Stimulated activated CD8-positive, alpha-beta memory T cell treated with anti-CD3 and anti-CD28 coated beads, Interleukin-4, amount 100 ng/mL, for 1 hour (primary cell): ENCODE results near the gene MRPL54.

Experiments
- DNase-seq, 2 donors: peaks; one replicate each; pipeline ENCODE4 v3.0.0-alpha.2; 2020; ENCODE audit warnings: low read depth in 2 of 2, low spot score in 1 of 2

The MRPL54 gene

DNA sequence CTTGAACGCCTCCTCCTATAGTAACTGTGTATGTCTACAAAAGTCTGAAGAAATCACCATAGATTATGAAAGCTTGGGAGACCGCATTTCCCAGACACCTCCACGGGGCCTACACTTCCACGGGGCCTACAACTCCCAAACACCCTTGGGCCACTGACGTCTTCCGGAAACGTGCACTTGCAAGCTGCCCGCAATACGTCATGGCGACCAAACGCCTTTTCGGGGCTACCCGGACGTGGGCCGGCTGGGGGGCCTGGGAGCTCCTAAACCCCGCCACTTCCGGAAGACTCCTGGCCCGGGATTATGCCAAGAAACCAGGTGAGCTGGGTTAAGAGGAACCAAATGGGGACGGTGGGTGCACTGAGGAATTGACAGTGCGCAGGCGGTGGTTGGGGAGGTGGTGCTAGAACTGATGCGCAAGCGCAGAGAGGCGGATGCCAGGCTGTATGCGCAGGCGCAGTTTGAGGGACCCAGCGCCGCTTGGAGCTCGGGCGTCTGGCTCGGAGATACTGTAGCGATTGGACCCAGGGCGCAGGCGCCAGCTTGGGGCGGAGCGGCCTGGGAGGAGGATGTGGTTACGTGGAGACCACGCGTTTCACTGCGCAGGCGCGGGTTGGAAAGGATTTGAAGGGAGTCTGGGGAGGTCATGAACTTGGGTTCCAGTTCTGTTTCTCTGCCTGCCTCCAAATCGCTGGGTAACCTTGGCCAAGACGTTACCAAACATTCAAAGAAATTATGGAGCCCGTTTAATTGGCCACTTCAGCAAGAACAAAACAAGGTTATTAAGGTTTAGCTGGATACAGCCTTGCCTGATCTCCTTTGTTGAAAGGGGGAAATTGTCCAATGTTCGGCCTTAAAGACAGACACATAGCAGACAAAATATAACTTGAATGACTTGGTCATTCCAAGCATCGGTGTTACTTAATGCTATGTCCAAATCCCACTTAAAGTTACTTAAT lies at the start of gene MRPL54:
MRPL54 (plus strand) TSS at position 182 of the 959 bp plus-strand sequence; CDS start at position 201, 19 bp downstream.
- DNase-seq: peak; percentile 96 to 99

GRCh38 chr19:3716147-3716668 lies 46.3 kb upstream of the MRPL54 start:
- DNase-seq: no peak

- no peak for DNase-seq
Observed at GRCh38 chr19:3719868-3720267, 42.6 kb upstream of the MRPL54 start.

DNA sequence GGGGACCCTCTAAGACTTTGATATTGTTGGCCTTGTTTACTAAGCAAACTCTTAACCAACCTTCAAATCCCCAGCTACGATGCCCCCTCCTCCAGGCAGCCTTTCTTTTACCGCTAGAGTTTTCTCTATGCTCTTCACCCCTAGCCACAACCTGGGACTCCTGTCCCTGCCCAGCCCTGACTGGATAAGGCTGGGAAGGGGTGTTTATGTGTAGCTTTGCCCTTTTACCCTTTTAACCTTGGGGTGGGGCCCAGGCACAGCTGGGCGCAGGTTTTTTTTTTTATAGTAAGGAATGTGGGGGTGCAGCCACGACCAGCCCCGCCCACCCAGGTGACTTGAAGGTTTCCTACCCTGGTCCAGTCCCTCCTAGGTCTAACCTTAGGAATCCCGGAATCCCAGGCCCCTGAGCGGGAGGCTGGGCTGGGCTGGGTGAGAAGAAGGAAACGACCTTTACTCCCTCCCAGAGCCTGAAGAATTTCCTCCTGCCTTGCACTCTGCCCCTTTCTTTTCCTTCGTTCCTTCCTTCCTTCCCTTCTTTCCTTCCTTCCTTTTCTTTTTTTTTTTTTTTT lies 42.0 kb upstream of the MRPL54 start:
- DNase-seq: no peak

DNA sequence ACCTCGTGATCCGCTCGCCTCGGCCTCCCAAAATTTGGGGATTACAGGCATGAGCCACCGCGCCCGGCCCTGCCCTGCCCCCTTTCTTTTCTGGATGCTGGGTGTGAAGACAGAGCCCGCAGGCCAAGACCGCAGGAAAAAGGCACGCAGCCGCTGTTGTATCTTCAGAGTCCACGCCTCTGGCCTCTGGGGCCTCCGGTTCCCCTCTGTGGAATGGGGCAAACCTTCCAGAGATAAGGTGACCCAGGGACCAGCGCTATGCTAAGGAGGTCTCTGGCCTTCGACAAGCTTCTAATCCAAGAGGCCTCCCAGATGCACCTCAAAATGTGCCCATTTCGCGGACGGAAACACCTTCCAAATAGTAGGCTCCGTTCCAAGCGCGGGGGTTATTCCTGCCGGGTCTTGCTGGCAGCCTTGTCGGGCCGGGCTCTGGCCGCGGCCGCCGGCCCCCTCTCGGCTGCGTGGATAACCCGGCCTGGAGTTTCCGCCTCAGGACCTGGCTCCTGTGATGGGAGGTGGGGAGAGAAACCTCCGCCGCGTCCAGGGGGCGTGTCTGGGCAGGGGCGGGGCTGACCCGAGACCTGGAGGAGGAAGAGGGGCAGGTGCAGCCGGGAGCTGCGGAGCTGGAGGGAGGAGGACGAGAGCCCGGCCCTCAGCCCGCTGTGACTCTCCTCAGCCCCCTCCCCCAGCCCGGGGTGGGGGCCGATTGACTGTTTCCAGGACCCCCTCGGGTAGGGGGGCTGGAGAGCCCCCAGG lies 41.2 kb upstream of the MRPL54 start:
- DNase-seq: peak; percentile 50 to 71

DNA sequence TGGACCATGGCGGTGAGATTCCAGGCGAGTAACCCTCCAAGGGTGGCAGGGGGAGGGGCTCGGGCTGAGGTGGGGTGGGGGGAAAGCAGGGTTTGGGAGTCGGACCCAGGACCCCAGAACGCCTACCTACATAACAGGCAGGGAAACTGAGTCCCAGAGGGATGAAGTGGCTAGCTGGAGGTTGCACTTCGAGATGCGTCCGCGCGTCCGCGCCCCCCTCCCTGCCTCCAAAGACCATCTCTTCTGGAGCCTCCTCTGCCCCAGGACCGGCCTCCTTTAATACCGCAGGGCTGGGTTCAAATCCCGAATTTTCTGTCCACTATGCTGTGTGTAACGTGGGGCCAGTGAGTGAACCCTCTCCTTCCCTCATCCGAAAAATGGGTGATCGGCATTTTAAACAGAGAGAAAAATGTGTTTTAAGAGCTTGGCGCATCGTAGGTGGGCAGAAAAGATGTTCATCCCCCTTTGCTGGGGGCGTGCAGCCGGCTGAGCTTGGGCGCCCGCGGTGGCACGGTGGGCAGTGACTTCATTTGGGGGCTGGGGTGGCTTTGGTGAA lies 40.5 kb upstream of the MRPL54 start:
- no peak for DNase-seq

GRCh38 chr19:3722443-3723109 lies 39.9 kb upstream of the MRPL54 start:
- DNase-seq: no peak

- DNase-seq: no peak
Observed at GRCh38 chr19:3723110-3723488, 39.4 kb upstream of the MRPL54 start.

DNA sequence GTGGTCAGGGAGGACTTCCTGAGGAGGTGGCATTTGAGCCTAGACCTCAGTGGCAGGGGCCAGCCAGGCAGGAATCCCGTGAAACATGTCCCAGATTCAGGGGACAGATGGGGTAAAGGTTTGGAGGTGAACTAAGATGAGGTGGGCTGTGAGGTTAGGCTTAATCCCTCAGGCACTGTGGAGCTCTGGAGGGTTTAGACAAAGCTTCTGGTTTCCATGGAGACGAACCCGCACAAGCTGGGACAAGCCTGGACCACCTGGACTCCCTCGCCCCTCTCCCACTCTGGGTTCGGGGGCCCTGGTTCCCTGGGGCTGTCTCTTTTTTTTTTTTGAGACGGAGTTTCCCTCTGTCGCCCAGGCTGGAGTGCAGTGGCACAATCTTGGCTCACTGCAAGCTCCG lies 38.6 kb upstream of the MRPL54 start:
- DNase-seq: no peak

- DNase-seq: no peak
Observed at GRCh38 chr19:3725121-3725520, 37.4 kb upstream of the MRPL54 start.

- no peak for DNase-seq
Observed at GRCh38 chr19:3725640-3726310, 36.7 kb upstream of the MRPL54 start.

GRCh38 chr19:3730457-3730958 lies 32.0 kb upstream of the MRPL54 start:
- DNase-seq: no peak

- DNase-seq: no peak
Observed at GRCh38 chr19:3732108-3732507, 30.4 kb upstream of the MRPL54 start.

DNA sequence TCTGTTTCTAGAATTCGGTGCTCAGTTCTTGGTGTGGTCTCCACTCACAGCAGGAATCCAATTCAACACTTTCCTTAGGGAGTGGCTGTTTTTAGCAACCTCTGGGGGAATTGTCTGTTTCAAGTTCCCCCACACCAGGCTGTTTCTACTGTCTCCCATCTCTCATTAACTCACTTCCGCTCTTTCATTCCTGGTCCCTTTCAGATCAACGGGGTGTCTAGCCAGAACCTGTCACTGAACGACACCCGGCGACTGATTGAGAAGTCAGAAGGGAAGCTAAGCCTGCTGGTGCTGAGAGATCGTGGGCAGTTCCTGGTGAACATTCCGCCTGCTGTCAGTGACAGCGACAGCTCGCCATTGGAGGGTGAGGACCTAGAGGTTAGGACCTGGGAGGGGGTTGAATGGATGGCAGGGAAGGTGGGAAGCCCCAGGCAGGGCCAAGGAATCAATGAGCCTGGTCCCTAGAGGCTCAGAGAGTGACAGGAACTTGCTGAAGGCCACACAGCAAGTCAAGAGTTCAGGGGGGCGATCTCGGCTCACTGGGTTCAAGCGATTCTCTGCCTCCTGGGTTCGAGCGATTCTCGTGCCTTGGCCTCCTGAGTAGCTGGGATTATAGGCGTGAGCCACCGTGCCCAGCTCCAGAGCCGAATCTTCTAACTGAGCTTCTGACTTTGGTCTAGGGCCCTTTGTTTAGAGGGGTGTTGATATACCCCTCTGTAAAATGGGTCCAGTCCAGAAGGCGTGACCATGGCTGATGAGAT lies 28.8 kb upstream of the MRPL54 start:
- no peak for DNase-seq

GRCh38 chr19:3734310-3734600 lies 28.2 kb upstream of the MRPL54 start:
- no peak for DNase-seq

- DNase-seq: no peak
Observed at GRCh38 chr19:3736106-3736724, 26.3 kb upstream of the MRPL54 start.

- no peak for DNase-seq
Observed at GRCh38 chr19:3737487-3738205, 24.8 kb upstream of the MRPL54 start.

DNA sequence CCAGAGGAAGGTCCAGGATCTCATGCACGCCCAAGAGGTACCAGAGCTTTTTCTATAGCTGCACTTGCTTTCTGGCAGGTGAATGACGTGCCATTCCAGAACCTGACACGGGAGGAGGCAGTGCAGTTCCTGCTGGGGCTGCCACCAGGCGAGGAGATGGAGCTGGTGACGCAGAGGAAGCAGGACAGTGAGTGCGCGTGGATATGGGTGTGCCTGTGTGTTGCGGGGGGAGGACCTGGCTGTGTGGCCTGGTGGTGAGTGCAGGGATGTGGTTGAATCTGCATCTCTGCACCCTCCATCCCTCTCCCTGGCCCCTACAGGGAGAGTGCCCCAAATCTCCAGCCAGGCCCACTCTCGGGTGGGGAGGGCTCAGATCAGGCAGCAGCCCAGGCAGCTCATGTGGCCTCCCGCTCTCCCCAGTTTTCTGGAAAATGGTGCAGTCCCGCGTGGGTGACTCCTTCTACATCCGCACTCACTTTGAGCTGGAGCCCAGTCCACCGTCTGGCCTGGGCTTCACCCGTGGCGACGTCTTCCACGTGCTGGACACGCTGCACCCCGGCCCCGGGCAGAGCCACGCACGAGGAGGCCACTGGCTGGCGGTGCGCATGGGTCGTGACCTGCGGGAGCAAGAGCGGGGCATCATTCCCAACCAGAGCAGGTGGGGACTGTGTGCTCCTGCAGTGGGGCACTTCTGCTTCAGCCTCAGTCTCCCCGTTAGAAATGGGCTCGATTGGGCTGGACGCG lies 23.8 kb upstream of the MRPL54 start:
- DNase-seq: no peak
